ENCODE data around the gene DNTT.

The DNTT gene

GRCh38 chr10:96346295-96346694 is 42.1 kb downstream of the DNTT start:
- H3K9ac ChIP-seq (ENCODE audit: low read length), result no peak overlapping the region
- no peaks in the 10 kb centered on the region for H3K79me2 ChIP-seq (ENCODE audit: low read length)
- no peaks in the 10 kb centered on the region; the same call in 1 of the 2 replicates for H3K27me3 ChIP-seq (ENCODE audit: low read depth, low read length)
- H3K9me3 ChIP-seq (ENCODE audit: insufficient read depth, low read length), result peaks cover 10% of the 10 kb centered on the region; the same call in 1 of the 2 replicates
- H4K20me1 ChIP-seq (ENCODE audit: insufficient read depth, low read length), result no peaks in the 10 kb centered on the region
- no peaks in the 10 kb centered on the region for H3K36me3 ChIP-seq (replicated peaks; ENCODE audit: low read depth, low read length)
- H3K4me1 ChIP-seq (ENCODE audit: low read length), result peaks cover 22% of the 10 kb centered on the region
- no peak overlapping the region for H3K4me2 ChIP-seq (ENCODE audit: low read length)
- H2AFZ ChIP-seq (ENCODE audit: low read depth, low read length), result no peak overlapping the region
- H3K4me3 ChIP-seq (ENCODE audit: low read length), result no peak overlapping the region
- TF ChIP-seq CTCF (IDR thresholded peaks at IDR 0.05; ENCODE audit: low read depth, low read length) (no peak), EZH2phosphoT487 (IDR thresholded peaks at IDR 0.05; ENCODE audit: low read depth) (no peak)
- H3K27ac ChIP-seq (ENCODE audit: low read length), result no peak overlapping the region

- H3K9ac ChIP-seq (ENCODE audit: low read length), result no peak overlapping the region
- TF ChIP-seq EZH2phosphoT487 (IDR thresholded peaks at IDR 0.05; ENCODE audit: low read depth) (no peak), CTCF (IDR thresholded peaks at IDR 0.05; ENCODE audit: low read depth, low read length) (no peak)
- H3K27me3 ChIP-seq (ENCODE audit: low read depth, low read length), result no peaks in the 10 kb centered on the region; the same call in 1 of the 2 replicates
- no peak overlapping the region for H3K27ac ChIP-seq (ENCODE audit: low read length)
- H3K4me3 ChIP-seq (ENCODE audit: low read length), result no peak overlapping the region
- no peaks in the 10 kb centered on the region for H3K79me2 ChIP-seq (ENCODE audit: low read length)
- no peak overlapping the region for H3K4me2 ChIP-seq (ENCODE audit: low read length)
- H3K4me1 ChIP-seq (ENCODE audit: low read length), result no peaks in the 10 kb centered on the region
- H2AFZ ChIP-seq (ENCODE audit: low read depth, low read length), result no peak overlapping the region
- H4K20me1 ChIP-seq (ENCODE audit: insufficient read depth, low read length), result no peaks in the 10 kb centered on the region
- H3K36me3 ChIP-seq (replicated peaks; ENCODE audit: low read depth, low read length), result no peaks in the 10 kb centered on the region
- no peaks in the 10 kb centered on the region for H3K9me3 ChIP-seq (ENCODE audit: insufficient read depth, low read length)
Observed at GRCh38 chr10:96352027-96352426, 47.8 kb downstream of the DNTT start.

GRCh38 chr10:96352582-96352981 is 48.3 kb downstream of the DNTT start:
- Histone ChIP-seq H3K4me1 (ENCODE audit: low read length) (no peaks in the 10 kb centered on the region), H4K20me1 (ENCODE audit: insufficient read depth, low read length) (no peaks in the 10 kb centered on the region), H3K9me3 (ENCODE audit: insufficient read depth, low read length) (no peaks in the 10 kb centered on the region), H3K79me2 (ENCODE audit: low read length) (no peaks in the 10 kb centered on the region), H3K36me3 (replicated peaks; ENCODE audit: low read depth, low read length) (no peaks in the 10 kb centered on the region), H3K4me2 (ENCODE audit: low read length) (no peak overlapping the region), H3K27ac (ENCODE audit: low read length) (no peak overlapping the region), H3K27me3 (ENCODE audit: low read depth, low read length) (no peaks in the 10 kb centered on the region; the same call in 1 of the 2 replicates), H3K9ac (ENCODE audit: low read length) (no peak overlapping the region), H3K4me3 (ENCODE audit: low read length) (no peak overlapping the region), H2AFZ (ENCODE audit: low read depth, low read length) (no peak overlapping the region)
- TF ChIP-seq EZH2phosphoT487 (IDR thresholded peaks at IDR 0.05; ENCODE audit: low read depth) (no peak), CTCF (IDR thresholded peaks at IDR 0.05; ENCODE audit: low read depth, low read length) (no peak)

DNA sequence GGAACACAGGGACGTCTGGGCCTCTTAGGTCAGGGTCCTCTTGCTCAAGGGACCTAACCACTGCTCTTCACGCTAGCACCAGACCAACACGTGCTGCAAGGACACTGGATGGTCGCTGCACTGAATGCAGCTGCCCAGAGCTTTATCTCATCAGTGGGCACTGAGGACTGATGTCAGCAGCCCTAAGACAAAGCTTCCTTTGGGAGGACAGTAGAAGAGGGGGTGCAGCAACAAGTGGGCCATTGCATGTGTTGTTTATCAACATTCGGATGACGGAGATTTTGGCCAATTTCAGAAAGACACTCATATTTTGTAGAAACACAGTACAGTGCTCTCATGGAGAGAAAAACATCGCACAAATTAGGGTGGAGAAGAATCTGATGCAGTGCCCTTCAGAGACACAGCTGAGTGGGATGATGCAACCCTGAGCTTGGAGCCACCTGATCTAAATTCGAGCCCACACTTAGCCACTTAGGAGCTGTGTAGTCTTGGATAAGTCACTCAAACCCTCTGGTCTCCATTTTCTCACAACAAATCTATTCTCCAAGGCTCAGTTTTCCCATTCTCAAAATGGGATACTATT is 52.9 kb downstream of the DNTT start:
- Histone ChIP-seq H3K4me2 (ENCODE audit: low read length) (no peak overlapping the region), H3K27me3 (ENCODE audit: low read depth, low read length) (no peaks in the 10 kb centered on the region), H2AFZ (ENCODE audit: low read depth, low read length) (no peak overlapping the region), H3K4me1 (ENCODE audit: low read length) (no peaks in the 10 kb centered on the region), H3K79me2 (ENCODE audit: low read length) (no peaks in the 10 kb centered on the region), H3K36me3 (replicated peaks; ENCODE audit: low read depth, low read length) (no peaks in the 10 kb centered on the region), H3K9me3 (ENCODE audit: insufficient read depth, low read length) (no peaks in the 10 kb centered on the region), H3K9ac (ENCODE audit: low read length) (no peak overlapping the region), H3K27ac (ENCODE audit: low read length) (no peak overlapping the region), H3K4me3 (ENCODE audit: low read length) (no peak overlapping the region), H4K20me1 (ENCODE audit: insufficient read depth, low read length) (no peaks in the 10 kb centered on the region)
- no peak for TF ChIP-seq EZH2phosphoT487 (IDR thresholded peaks at IDR 0.05; ENCODE audit: low read depth)
- TF ChIP-seq CTCF (IDR thresholded peaks at IDR 0.05; ENCODE audit: low read depth, low read length), result no peak
